GM12878 (cell line): ENCODE measurements around the gene GPR6. TPM values are rescaled to one million over a fixed set of nuclear protein-coding genes. Genes with fewer than 3 reads are reported as not detected.

Source experiments
- ATAC-seq: fragments of 200-7000 bp; cut with Tn5 transposase; 3 replicates; pipeline ENCODE4 v1.9.1; 2020; ENCODE audit warnings: mild to moderate bottlenecking, moderate library complexity
- BruUV-seq: library from RNA; stranded (reverse); fragments of 400-500 nt; replicated peaks from 2 replicates; lab custom pipeline; 2021; lab: Mats Ljungman, UMichigan
- CTCF ChIA-PET: fragments of 300-600 bp; sonication (Branson Sonifier 250); formaldehyde crosslinking; extraction: SDS; loops from one replicate; lab custom pipeline; 2021; ENCODE audit warnings: inconsistent platforms; lab: Yijun Ruan, JAX
- POLR2A ChIA-PET: fragments of 350-600 bp; formaldehyde crosslinking; extraction: SDS; loops from one replicate; lab custom pipeline; 2021; ENCODE audit warnings: inconsistent platforms; lab: Charles Lee
- RAD21 ChIA-PET: fragments of 300-600 bp; sonication (Branson Sonifier 250); formaldehyde crosslinking; loops from one replicate; lab custom pipeline; 2023; ENCODE audit warnings: antibody characterized with exemption; ENCODE audit not compliant: unreplicated experiment; lab: Charles Lee
- SMC1A ChIA-PET: fragments of 300-600 bp; sonication (Branson Sonifier 250); formaldehyde crosslinking; loops from one replicate; lab custom pipeline; 2023; ENCODE audit not compliant: unreplicated experiment, uncharacterized antibody; lab: Charles Lee
- DNase-seq: peaks from one replicate; pipeline ENCODE4 v3.0.0-alpha.2; 2011; ENCODE audit warnings: low read depth, low spot score
- FAIRE-seq: peaks from 3 replicates; lab custom pipeline; 2011; peaks lifted over from hg19 to GRCh38; lab: Jason Lieb, UNC
- H2AFZ ChIP-seq: 2 replicates; pipeline ENCODE4 v1.6.0; 2011; ENCODE audit warnings: low read depth, low read length, control low read depth; ENCODE audit not compliant: control insufficient read depth
- H3K27ac ChIP-seq: 2 replicates; pipeline ENCODE4 v1.5.1; 2011; ENCODE audit warnings: control low read depth; ENCODE audit not compliant: control insufficient read depth, insufficient read depth
- H3K27me3 ChIP-seq, 2 experiments: replicated peaks in 1 of 2; 2 replicates each; pipeline versions ENCODE4 v1.6.0 to v1.6.1; 2011; ENCODE audit warnings: low read length in 1 of 2; ENCODE audit not compliant: control insufficient read depth in 2 of 2, insufficient read depth in 2 of 2
- H3K36me3 ChIP-seq, 2 experiments: 2 replicates each; pipeline ENCODE4 v1.5.1; 2011; ENCODE audit warnings: low read length in 1 of 2; ENCODE audit not compliant: control insufficient read depth in 2 of 2, insufficient read depth in 2 of 2
- H3K4me1 ChIP-seq: 2 replicates; pipeline ENCODE4 v1.6.1; 2011; ENCODE audit warnings: mild to moderate bottlenecking, low read length, moderate library complexity, mixed read lengths; ENCODE audit not compliant: control insufficient read depth, insufficient read depth
- H3K4me2 ChIP-seq: 2 replicates; pipeline ENCODE4 v1.6.0; 2011; ENCODE audit warnings: control low read depth; ENCODE audit not compliant: control insufficient read depth, insufficient read depth
- H3K4me3 ChIP-seq: fragments of 200-600 bp; sonication (generic); 2 replicates; pipeline ENCODE4 v1.5.1; 2016
- H3K79me2 ChIP-seq: 2 replicates; pipeline ENCODE4 v1.6.0; 2011; ENCODE audit warnings: low read length; ENCODE audit not compliant: control insufficient read depth, insufficient read depth
- H3K9ac ChIP-seq: 2 replicates; pipeline ENCODE4 v1.8.0; 2011; ENCODE audit warnings: low read length, control low read depth, mixed read lengths; ENCODE audit not compliant: control insufficient read depth, insufficient read depth
- H3K9me3 ChIP-seq: replicated peaks from 3 replicates; pipeline ENCODE4 v1.5.1; 2011; ENCODE audit warnings: mild to moderate bottlenecking, low read length; ENCODE audit not compliant: control insufficient read depth, insufficient read depth
- H4K20me1 ChIP-seq: 2 replicates; pipeline ENCODE4 v1.6.0; 2011; ENCODE audit not compliant: control insufficient read depth, insufficient read depth
- EED ChIP-seq: sonication (generic); IDR thresholded peaks from 2 replicates; pipeline ENCODE4 v1.6.1; 2016; ENCODE audit warnings: antibody characterized with exemption, low read depth
- SUZ12 ChIP-seq: fragments of 200-600 bp; sonication (generic); IDR thresholded peaks from one replicate; pipeline ENCODE4 v1.6.1; 2018; ENCODE audit warnings: antibody characterized with exemption, mild to moderate bottlenecking; ENCODE audit not compliant: unreplicated experiment
- WGBS: methylation state at CpG from one replicate; pipeline ENCODE4 v1.1.6; 2016; ENCODE audit warnings: low lambda C conversion rate; ENCODE audit not compliant: insufficient replicate concordance, insufficient coverage; ENCODE audit errors: missing lambda C conversion rate; 5-methylcytosine and 5-hydroxymethylcytosine counted together
- in situ Hi-C: fragments of 300-500 bp; cut with MboI; formaldehyde crosslinking; loops from 9 replicates; pipeline ENCODE4 v1.14.3; 2018; ENCODE audit warnings: mixed read lengths
- intact Hi-C: fragments of 100-400 bp; cut with micrococcal nuclease; formaldehyde crosslinking; loops from one replicate; pipeline ENCODE4 v1.14.2; 2022; ENCODE audit not compliant: unreplicated experiment
- polyA plus RNA-seq, 11 experiments: library from polyadenylated mRNA; depleted of rRNA in 4 of 11; unstranded in 6 of 11; stranded (reverse) in 5 of 11; fragments of >200 nt; fragmentation: Nextera tagmentation in 4 of 11; fragmentation: Illumina TruSeq in 1 of 11; extraction: Ambion mirVana in 4 of 11; extraction: Trizol in 1 of 11; gene quantifications; 1 replicate in 1 of 11; 2 replicates in 10 of 11; pipeline versions ENCODE4 v1.2.1 to v1.2.3, GENCODE V29; 2011 to 2016; ENCODE audit warnings: inconsistent platforms in 2 of 11, missing spikeins in 2 of 11, low read depth in 1 of 11
- total RNA-seq, 4 experiments: library from RNA; depleted of rRNA in 3 of 4; stranded (reverse); fragments of >200 nt in 3 of 4; fragmentation: Illumina TruSeq in 1 of 4; extraction: Trizol in 1 of 4; gene quantifications; 2 replicates each; pipeline versions ENCODE4 v1.2.1 to v1.2.3, GENCODE V29; 2013 to 2021
- TF ChIP-seq, protein P1 (sequence below): fragments of 450-650 bp; IDR thresholded peaks from 2 replicates; pipeline ENCODE4 v1.6.1; 2017; ENCODE audit warnings: low read depth, mild to moderate bottlenecking, moderate library complexity
- TF ChIP-seq, protein P2 (sequence below): IDR thresholded peaks from 2 replicates; pipeline ENCODE4 v1.6.1; 2012; ENCODE audit warnings: mild to moderate bottlenecking, low read depth, low read length

GPR6 gene
- total and polyA plus RNA-seq, 10 of the 15 experiments (the other 5 are each of a cell fraction or from before 2014, with no cell fraction given) = not detected

DNA sequence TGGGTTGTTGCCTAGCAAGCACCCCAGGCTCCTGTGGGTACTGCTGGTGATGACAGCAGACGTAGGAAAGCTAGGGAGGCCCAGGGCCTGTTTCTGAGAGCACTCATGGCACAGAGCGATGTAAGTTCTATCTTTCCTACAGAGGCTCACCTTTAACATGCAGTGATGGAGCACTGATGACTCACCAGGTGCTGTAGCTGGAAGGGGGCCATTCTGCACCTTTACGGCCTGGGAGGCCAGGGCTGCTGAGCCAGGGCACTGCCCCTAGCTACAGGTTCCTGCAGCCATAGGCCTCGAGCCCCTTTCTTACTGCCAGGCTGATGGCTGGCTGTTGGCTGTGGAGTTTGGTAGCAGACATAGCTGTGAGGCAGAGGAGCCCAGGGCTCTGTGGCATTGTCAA is 31.1 kb upstream of the GPR6 start:
- no peak overlapping the region for H3K4me2 ChIP-seq
- POLR2A ChIA-PET = no interaction called here
- 31% methylated on average over 4 of the region's 4 CpGs for WGBS

More for the DNA sequence above, 31.1 kb upstream of the GPR6 start:
- no peaks in the 10 kb centered on the region for H3K9me3 ChIP-seq
- ChIA-PET RAD21 (no interaction called here), SMC1A (no interaction called here), CTCF (no interaction called here)
- intact Hi-C loops (no loop called here), in situ Hi-C loops (no loop called here)
- H4K20me1 ChIP-seq = no peaks in the 10 kb centered on the region
- no peaks in the 10 kb centered on the region for H3K4me1 ChIP-seq
- no peak overlapping the region for H2AFZ ChIP-seq
- BruUV-seq = no TSS peak
- no peak overlapping the region for H3K4me3 ChIP-seq
- no peaks in the 10 kb centered on the region; a peak in 2 of 4 replicates for H3K27me3 ChIP-seq
- no peak for ATAC-seq
- no peak overlapping the region for H3K27ac ChIP-seq
- no peaks in the 10 kb centered on the region for H3K36me3 ChIP-seq
- TF ChIP-seq, protein P1, sequence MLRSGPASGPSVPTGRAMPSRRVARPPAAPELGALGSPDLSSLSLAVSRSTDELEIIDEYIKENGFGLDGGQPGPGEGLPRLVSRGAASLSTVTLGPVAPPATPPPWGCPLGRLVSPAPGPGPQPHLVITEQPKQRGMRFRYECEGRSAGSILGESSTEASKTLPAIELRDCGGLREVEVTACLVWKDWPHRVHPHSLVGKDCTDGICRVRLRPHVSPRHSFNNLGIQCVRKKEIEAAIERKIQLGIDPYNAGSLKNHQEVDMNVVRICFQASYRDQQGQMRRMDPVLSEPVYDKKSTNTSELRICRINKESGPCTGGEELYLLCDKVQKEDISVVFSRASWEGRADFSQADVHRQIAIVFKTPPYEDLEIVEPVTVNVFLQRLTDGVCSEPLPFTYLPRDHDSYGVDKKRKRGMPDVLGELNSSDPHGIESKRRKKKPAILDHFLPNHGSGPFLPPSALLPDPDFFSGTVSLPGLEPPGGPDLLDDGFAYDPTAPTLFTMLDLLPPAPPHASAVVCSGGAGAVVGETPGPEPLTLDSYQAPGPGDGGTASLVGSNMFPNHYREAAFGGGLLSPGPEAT = no peak
- TF ChIP-seq SUZ12 = no peak
- TF ChIP-seq, protein P2, sequence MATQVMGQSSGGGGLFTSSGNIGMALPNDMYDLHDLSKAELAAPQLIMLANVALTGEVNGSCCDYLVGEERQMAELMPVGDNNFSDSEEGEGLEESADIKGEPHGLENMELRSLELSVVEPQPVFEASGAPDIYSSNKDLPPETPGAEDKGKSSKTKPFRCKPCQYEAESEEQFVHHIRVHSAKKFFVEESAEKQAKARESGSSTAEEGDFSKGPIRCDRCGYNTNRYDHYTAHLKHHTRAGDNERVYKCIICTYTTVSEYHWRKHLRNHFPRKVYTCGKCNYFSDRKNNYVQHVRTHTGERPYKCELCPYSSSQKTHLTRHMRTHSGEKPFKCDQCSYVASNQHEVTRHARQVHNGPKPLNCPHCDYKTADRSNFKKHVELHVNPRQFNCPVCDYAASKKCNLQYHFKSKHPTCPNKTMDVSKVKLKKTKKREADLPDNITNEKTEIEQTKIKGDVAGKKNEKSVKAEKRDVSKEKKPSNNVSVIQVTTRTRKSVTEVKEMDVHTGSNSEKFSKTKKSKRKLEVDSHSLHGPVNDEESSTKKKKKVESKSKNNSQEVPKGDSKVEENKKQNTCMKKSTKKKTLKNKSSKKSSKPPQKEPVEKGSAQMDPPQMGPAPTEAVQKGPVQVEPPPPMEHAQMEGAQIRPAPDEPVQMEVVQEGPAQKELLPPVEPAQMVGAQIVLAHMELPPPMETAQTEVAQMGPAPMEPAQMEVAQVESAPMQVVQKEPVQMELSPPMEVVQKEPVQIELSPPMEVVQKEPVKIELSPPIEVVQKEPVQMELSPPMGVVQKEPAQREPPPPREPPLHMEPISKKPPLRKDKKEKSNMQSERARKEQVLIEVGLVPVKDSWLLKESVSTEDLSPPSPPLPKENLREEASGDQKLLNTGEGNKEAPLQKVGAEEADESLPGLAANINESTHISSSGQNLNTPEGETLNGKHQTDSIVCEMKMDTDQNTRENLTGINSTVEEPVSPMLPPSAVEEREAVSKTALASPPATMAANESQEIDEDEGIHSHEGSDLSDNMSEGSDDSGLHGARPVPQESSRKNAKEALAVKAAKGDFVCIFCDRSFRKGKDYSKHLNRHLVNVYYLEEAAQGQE = no peak
- TF ChIP-seq EED = no peak
- no peak overlapping the region for H3K9ac ChIP-seq
- no peaks in the 10 kb centered on the region for H3K79me2 ChIP-seq
- FAIRE-seq = no peak
- no peak for DNase-seq
